Measurements from ENCODE around the gene ATG2B.

The ATG2B gene

DNA sequence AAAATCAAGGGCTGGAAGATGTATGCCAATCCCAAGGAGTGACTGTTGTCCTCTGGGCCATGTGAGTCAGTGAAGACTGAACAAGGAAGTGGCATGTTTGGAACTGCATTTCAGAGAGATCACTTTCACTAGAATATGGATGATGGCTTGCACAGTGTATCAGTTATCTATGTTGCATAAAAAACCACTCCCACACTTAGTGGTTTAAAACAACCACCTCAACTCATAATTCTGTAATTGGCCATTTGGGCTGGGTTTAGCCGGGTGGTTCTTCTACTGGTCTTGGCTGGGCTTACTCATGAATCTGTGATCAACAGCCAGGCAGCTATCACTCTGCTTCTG, 91.7 kb downstream of the ATG2B start:
- POLR2A ChIA-PET: no interaction called here
- H3K27ac ChIP-seq (ENCODE audit: extremely low read depth, low read depth, low read length): no peak overlapping the region
- no peaks in the 10 kb centered on the region for H3K9me3 ChIP-seq (ENCODE audit: control insufficient read depth, insufficient read depth, low read depth, low read length)

DNA sequence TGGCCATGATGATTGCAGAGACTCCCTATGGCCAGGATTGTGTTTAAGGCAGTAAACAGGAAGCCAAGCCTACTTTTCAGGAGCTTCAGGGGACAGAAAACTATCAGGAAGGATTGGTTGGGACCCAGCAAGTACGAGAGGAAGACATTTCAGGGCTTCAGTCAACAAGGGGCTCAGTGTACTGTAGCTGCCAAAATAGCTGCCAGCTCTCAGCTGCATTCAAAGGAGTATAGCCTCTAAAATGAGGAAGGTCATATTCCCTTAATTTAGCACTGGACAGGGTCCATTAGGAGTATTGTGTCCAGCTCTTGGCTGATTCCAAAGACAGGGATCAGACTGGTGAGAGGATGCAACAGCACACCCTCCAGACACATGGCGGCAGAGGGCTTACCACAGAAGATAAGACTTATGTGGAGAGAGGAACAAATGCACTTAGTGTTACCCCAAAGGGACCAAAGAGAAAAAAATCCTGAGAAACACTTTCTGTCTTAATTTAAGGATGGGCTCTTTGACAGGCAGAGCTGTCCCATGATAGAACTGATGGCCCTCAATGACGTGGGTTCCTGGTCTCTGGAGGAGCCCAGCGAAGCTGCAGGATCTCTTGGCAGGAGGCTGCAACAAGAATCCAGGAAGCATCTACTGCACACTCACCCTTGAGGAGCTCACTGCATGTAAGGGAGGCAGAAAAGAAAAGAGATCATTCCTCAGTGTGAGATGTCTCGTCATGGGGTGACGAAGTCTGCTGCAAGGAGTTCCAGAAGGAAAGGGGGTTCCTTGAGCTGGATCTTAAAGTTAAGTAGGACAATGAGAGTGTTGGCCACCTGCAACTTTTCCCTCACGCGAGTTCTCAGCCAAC, 92.3 kb downstream of the ATG2B start:
- no peak for TF ChIP-seq ZNF521 (tag by site-specific recombination; IDR thresholded peaks at IDR 0.05)
- Histone ChIP-seq H3K4me3 (ENCODE audit: low read depth, low read length) (no peak overlapping the region), H3K4me1 (ENCODE audit: control insufficient read depth, insufficient read depth, low read length) (no peaks in the 10 kb centered on the region), H3K9me3 (ENCODE audit: control insufficient read depth, insufficient read depth, low read depth, low read length) (no peaks in the 10 kb centered on the region), H3K27ac (ENCODE audit: extremely low read depth, low read depth, low read length) (no peak overlapping the region), H3K36me3 (ENCODE audit: control insufficient read depth in 2 of 2, insufficient read depth in 1 of 2, low read length in 2 of 2) (no peaks in the 10 kb centered on the region)
- POLR2A ChIA-PET: no interaction called here
- CTCF ChIA-PET: interaction anchor here (0.6 to 10.8 kb wide), 3 partner anchors 66 to 172 kb away, joined by 3 to 165 read pairs (median 6); partner anchors contain the start of gene BDKRB2

More for the DNA sequence above, 91.7 kb downstream of the ATG2B start:
- H3K4me1 ChIP-seq (ENCODE audit: control insufficient read depth, insufficient read depth, low read length): no peaks in the 10 kb centered on the region
- CTCF ChIA-PET: interaction anchor here (1.3 to 10.8 kb wide), 2 partner anchors 169 to 173 kb away, joined by 6 to 165 read pairs; no protein-coding TSS in a partner anchor
- TF ChIP-seq ZFHX2 (tag by site-specific recombination; conservative IDR thresholded peaks at IDR 0.05): no peak
- TF ChIP-seq, protein P1, sequence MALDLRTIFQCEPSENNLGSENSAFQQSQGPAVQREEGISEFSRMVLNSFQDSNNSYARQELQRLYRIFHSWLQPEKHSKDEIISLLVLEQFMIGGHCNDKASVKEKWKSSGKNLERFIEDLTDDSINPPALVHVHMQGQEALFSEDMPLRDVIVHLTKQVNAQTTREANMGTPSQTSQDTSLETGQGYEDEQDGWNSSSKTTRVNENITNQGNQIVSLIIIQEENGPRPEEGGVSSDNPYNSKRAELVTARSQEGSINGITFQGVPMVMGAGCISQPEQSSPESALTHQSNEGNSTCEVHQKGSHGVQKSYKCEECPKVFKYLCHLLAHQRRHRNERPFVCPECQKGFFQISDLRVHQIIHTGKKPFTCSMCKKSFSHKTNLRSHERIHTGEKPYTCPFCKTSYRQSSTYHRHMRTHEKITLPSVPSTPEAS (tag by site-specific recombination; IDR thresholded peaks at IDR 0.05): no peak
- no peak for TF ChIP-seq FEZF1 (tag by site-specific recombination; IDR thresholded peaks at IDR 0.05)
- no peak for TF ChIP-seq REPIN1 (tag by site-specific recombination; IDR thresholded peaks at IDR 0.05; ENCODE audit: low read depth)
- no peak for TF ChIP-seq ZNF660 (tag by site-specific recombination; IDR thresholded peaks at IDR 0.05)
- no peak for TF ChIP-seq ZNF223 (tag by site-specific recombination; IDR thresholded peaks at IDR 0.05)
- TF ChIP-seq ZSCAN16 (tag by site-specific recombination; IDR thresholded peaks at IDR 0.05): no peak
- no peak for TF ChIP-seq ZSCAN30 (tag by site-specific recombination; IDR thresholded peaks at IDR 0.05)
- TF ChIP-seq, protein P2, sequence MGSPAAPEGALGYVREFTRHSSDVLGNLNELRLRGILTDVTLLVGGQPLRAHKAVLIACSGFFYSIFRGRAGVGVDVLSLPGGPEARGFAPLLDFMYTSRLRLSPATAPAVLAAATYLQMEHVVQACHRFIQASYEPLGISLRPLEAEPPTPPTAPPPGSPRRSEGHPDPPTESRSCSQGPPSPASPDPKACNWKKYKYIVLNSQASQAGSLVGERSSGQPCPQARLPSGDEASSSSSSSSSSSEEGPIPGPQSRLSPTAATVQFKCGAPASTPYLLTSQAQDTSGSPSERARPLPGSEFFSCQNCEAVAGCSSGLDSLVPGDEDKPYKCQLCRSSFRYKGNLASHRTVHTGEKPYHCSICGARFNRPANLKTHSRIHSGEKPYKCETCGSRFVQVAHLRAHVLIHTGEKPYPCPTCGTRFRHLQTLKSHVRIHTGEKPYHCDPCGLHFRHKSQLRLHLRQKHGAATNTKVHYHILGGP (tag by site-specific recombination; IDR thresholded peaks at IDR 0.05): no peak
- no peak for TF ChIP-seq ZNF140 (tag by site-specific recombination; IDR thresholded peaks at IDR 0.05)
- no peak for TF ChIP-seq ZNF175 (tag by site-specific recombination; IDR thresholded peaks at IDR 0.05)
- TF ChIP-seq ZNF544 (tag by site-specific recombination; IDR thresholded peaks at IDR 0.05): no peak
- no peak for TF ChIP-seq ZNF112 (tag by site-specific recombination; IDR thresholded peaks at IDR 0.05)
- TF ChIP-seq, protein P3, sequence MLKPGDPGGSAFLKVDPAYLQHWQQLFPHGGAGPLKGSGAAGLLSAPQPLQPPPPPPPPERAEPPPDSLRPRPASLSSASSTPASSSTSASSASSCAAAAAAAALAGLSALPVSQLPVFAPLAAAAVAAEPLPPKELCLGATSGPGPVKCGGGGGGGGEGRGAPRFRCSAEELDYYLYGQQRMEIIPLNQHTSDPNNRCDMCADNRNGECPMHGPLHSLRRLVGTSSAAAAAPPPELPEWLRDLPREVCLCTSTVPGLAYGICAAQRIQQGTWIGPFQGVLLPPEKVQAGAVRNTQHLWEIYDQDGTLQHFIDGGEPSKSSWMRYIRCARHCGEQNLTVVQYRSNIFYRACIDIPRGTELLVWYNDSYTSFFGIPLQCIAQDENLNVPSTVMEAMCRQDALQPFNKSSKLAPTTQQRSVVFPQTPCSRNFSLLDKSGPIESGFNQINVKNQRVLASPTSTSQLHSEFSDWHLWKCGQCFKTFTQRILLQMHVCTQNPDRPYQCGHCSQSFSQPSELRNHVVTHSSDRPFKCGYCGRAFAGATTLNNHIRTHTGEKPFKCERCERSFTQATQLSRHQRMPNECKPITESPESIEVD (tag by site-specific recombination; IDR thresholded peaks at IDR 0.05): no peak
- TF ChIP-seq ZNF302 (tag by site-specific recombination; IDR thresholded peaks at IDR 0.05; ENCODE audit: low read depth): no peak
- no peak for TF ChIP-seq ZEB2 (tag by site-specific recombination; IDR thresholded peaks at IDR 0.05)
- TF ChIP-seq ZNF335 (tag by site-specific recombination; conservative IDR thresholded peaks at IDR 0.05): no peak
- no peak for TF ChIP-seq OSR2 (tag by site-specific recombination; IDR thresholded peaks at IDR 0.05)
- TF ChIP-seq ZBTB17 (tag by site-specific recombination; IDR thresholded peaks at IDR 0.05): no peak
- H3K4me3 ChIP-seq (ENCODE audit: low read depth, low read length): no peak overlapping the region
- H3K36me3 ChIP-seq (ENCODE audit: control insufficient read depth in 2 of 2, insufficient read depth in 1 of 2, low read length in 2 of 2): no peaks in the 10 kb centered on the region

Measured in HEK293 (cell line).